Stimulated activated CD4-positive, alpha-beta T cell treated with anti-CD3 and anti-CD28 coated beads, TNF-alpha, amount 100 ng/mL, for 1 hour (primary cell): ENCODE measurements around the gene SAFB.
"Not testable (repeated sequence)": the region's sequence is repeated elsewhere in the genome, so short reads cannot be mapped to it uniquely, and the experiment has no call there.

Source experiments
- DNase-seq, 3 donors: peaks; one replicate each; pipeline ENCODE4 v3.0.0-alpha.2; 2020; ENCODE audit warnings: low read depth in 3 of 3, low spot score in 1 of 3

Gene SAFB

GRCh38 chr19:5696196-5697021 lies 73.5 kb downstream of the SAFB start:
- DNase-seq = no peak

- no peak for DNase-seq
Measured at GRCh38 chr19:5697022-5697889, 74.4 kb downstream of the SAFB start.

GRCh38 chr19:5697890-5698634 lies 75.2 kb downstream of the SAFB start:
- DNase-seq = no peak

- no peak for DNase-seq
Measured at GRCh38 chr19:5698635-5699422, 75.9 kb downstream of the SAFB start.

- no peak for DNase-seq
Measured at GRCh38 chr19:5700455-5701092, 77.7 kb downstream of the SAFB start.

- DNase-seq = not testable (repeated sequence)
Measured at GRCh38 chr19:5702053-5702410, 79.1 kb downstream of the SAFB start.

- no peak for DNase-seq
Measured at GRCh38 chr19:5703819-5704818, 81.2 kb downstream of the SAFB start.

GRCh38 chr19:5705552-5705951 lies 82.7 kb downstream of the SAFB start:
- no peak for DNase-seq

- no peak for DNase-seq
Measured at GRCh38 chr19:5706876-5707573, 84.1 kb downstream of the SAFB start.

GRCh38 chr19:5707576-5708575 lies 85.0 kb downstream of the SAFB start:
- no peak for DNase-seq

GRCh38 chr19:5711025-5711424 lies 88.1 kb downstream of the SAFB start:
- DNase-seq = no peak

GRCh38 chr19:5711713-5712161 lies 88.9 kb downstream of the SAFB start:
- DNase-seq = no peak

- DNase-seq = no peak
Measured at GRCh38 chr19:5713228-5713627, 90.3 kb downstream of the SAFB start.

- DNase-seq = no peak
Measured at GRCh38 chr19:5714816-5715215, 91.9 kb downstream of the SAFB start.

GRCh38 chr19:5717215-5717935 lies 94.5 kb downstream of the SAFB start:
- no peak for DNase-seq
